ENCODE results near the gene MSI2.
A peak's percentile ranks its signal among the peaks of the same experiment; 100 is the strongest.

Gene MSI2

DNA sequence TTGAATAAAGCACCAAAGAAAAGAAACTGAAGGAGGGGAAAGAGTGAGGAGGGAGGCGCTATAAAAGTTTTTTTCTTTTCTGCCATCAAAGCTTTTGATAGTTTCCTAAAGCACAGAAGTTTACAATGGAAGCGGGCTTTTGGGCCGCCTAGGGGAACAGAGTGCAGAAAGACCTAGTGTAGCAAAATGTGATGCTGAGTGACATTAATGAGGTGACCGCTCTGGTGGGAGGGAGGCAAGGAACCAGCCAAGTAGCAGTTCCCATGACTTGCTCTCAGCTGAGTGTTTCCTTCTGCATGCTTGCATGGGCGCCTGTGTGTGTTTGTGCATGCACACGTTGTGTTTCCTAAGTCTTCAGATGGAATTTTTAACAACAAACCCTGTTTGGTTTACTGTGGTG, 15.5 kb downstream of the MSI2 start:
- no peak for DNase-seq

DNA sequence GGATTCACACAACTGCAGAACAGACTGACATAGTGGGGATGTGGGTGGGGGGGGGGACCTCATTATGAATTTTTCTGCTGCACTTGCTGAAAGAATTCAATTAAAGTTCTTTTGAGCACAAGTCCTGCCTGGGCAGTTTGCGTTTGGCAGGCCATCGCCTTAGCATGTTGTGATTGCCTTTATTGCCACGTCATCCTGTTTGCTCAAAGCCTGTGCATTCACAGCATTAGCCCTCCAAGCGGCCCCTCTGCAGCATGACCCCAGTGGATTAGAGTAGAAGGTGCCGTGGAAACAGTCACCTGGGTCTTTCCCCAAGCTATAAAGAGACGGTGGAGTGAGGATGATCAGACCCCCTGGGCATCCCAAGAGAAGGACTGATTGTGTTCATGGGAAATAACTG, 17.2 kb downstream of the MSI2 start:
- no peak for DNase-seq

DNA sequence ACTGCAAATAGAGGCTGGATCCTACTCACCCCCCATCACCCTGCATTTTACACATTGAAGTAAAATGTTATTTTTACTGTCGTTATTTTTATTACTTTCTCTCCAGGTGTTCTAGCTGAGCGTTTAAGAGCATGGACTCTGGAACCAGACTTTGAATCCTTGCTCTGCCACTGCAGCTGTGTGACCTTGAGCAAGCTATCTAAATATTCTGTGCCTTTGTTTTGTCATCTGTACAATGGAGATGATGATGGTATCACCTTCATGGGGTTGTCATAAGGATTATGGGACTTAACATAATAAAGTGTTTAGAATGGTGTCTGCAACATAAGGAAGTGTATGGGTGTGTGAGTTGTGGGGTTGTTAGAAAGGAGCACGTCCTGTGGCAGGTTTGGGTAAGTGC, 17.8 kb downstream of the MSI2 start:
- DNase-seq: no peak

DNA sequence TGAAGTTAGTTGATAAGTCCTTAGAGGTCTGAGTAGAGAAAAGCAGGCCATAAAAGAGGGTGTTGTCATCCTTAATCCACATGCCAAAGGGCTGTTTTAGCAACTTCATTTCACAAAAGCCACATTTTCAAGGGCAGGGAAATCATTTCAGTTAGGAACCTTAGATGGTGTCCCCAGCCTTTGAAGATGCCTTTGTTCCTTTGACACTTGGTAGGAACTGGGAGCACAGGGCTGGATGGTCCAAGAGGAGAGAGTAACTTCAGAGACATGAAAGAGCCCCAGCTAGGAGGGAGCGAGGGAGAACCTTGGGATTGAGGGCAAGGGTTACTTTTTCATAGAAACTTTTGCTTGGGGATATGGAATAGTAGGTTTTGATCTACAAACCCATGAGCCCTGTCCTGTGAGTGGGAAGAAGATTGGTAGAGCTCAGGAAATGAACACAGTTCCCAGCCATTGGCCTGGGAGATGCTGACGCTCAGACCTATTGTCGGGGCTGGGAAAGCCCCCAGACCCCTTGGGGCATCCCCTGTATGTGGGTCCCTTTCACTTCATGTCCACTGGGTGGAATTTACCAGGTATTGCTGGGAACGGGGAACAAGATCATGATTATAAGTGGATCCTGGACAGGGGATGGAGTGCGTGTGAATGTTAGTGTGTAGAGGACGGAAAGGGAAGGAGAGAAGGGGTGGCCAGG, 18.9 kb downstream of the MSI2 start:
- DNase-seq: no peak

DNA sequence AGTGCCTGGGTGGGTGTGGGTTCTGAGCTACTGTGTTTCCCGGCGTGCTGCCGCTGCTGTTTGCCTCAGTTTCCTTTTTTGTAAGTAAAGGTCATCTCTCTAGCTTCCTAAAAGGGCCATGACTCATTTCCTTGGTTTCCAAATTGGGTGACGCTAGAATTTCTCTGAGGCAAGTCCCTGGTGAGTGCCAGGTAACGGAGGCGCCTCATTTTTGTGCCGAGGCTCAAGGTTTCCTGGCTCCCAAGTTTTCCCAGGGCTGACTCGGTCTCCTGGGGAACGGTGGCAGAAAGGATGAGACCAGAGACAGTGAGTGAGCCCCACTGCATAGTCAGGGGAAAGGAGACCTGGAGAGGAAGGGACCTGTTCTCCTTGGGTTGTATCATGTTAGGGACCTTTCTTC, 20.3 kb downstream of the MSI2 start:
- DNase-seq: no peak

DNA sequence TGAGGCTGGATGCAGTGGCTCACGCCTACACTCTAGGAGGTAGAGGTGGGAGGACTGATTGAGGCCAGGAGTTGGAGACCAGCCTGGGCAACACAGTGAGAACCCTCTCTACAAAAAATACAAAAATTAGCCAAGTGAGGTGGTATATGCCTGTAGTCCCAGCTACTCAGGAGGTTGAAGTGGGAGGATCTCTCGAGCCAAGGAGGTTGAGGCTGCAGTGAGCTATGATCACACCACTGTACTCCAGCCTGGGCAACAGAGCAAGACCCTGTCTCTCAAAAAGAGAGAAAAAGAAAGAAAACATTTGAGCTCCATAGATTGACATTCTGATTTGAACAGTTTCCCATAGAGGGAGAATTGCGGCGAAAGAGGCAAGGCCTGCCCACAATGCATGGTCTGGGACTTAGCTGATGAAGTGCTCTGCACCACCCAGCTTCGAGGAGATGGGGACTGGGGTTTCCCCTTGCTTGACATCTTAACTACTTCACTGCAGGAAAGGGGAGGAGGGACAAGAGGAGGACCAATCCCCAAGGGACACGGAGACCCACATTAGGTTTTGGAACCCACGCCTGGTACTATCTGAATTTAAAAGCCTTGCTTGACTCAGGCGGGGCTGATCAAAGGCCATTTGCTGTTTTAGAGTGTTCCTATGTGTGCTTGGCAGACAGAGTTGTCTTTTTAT, 21.7 kb downstream of the MSI2 start:
- DNase-seq: no peak

DNA sequence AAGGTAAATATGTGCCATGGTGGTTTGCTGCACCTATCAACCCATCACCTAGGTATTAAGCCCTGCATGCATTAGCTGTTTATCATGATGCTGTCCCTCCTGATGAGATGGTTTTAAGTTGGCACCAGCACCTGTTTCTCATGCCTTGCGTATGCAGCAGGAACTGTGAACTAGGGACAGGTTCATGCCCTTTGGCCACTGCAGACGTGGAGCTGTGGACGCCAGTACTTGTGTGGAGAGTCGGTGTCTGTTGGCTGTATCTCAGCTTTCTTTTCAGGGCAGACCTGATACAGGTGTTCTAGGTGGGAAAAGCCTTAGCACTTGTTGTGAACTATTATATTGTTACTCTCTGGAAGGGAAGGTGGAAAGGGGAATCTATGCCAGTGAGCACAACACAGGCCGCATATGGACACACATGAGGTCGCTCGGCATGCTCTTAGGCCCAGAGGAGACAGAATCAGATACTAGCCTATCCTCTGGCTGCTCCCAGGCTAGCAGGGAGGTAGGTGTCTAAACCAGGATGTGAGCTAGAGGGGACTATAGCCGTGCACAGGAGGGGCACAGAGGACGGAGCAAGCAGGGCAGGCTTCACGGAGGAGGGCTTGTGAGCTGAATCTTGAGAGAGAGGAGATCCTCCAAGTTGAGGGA, 22.5 kb downstream of the MSI2 start:
- no peak for DNase-seq

DNA sequence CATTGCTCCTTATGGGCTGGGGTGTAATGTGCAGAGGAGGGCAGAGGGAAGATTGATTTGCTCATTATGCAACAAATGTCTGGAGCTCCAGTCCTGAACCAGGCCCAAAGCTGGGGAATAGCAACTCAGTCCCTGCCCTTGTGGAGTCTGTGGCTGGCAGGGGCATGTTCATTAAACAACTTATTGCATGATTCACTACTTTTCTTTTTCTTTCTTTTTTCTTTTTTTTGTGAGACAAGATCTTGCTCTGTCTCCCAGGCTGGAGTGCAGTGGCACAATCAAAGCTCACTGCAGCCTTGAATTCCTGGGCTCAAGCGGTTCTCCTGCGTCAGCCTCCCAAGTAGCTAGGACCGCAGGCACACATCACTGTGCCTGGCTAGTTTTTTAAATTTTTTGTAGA, 23.1 kb downstream of the MSI2 start:
- no peak for DNase-seq

DNA sequence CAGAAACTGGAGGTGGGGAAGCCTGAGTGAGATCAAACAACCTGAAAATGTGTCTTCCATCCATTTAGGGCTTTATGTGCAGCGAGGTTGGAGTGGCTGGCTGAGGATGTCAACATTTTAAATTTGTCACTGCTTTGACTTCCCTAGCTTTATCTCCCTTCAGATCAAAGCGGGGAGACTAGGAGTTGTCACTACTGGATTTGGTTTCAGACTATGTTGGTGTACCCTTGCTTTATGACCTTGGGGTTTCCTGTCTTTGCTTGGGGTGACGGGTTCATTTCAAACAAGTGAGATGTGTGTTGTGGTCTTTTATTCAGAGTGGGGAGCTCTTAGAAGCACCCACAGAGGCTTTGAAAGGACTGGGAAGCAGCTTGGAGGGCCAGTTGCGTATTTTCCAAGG, 25.6 kb downstream of the MSI2 start:
- DNase-seq: peak; percentile 27

DNA sequence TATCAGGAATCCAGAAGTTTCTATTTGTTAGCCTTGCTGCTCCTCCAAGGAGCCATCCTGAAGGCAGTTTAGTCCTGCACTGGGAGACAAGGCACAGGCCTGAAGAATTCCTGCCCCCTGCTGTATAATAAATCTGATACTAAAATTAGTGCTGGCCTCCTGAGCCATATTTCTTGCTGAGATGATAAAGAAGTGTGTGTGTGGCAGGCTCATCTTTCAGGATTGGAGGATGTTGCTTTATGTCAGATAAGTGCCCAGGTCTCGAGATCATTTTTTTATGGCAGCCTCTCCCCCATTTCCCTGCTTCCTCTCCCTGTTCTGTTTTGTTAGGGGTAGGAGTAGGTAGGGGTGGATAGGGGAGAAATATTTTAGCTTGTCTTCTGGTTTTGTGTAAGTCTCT, 26.0 kb downstream of the MSI2 start:
- no peak for DNase-seq

DNA sequence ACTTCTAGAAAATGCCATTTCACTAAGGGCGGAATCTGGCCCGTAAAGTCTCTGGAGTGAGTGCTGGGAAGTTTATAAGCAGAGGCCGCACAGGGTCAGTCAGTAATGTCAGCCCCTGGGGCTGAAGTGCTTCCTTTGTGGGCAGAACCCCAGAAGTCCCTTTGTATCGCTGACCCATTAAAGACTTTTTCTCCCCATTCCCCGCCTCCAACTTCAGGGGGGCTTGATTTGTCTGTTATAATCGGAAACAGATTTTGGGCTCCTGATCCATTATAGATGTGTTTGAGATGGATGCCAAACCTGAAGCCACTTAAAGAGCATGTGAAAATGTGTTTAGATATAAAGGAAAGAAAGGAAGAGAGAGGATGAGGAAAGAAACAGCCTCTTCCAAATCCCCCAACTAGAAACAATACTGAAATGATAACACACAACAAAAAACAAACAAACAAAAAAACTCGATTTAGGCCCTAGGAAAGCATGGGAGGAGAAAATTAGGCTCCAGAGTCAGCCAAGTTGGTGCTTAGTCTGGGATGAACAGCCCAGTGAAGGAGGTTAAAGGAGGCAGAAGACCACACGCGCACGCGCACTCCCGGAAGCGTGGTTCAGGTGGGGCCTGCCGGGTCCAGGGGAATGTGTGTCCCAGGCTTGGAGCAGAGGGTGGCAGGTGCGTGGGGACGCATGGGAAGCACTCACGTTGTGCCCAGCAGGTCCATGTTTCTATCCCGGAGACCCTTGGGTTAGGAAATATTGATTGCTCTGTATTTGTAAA, 27.1 kb downstream of the MSI2 start:
- no peak for DNase-seq

DNA sequence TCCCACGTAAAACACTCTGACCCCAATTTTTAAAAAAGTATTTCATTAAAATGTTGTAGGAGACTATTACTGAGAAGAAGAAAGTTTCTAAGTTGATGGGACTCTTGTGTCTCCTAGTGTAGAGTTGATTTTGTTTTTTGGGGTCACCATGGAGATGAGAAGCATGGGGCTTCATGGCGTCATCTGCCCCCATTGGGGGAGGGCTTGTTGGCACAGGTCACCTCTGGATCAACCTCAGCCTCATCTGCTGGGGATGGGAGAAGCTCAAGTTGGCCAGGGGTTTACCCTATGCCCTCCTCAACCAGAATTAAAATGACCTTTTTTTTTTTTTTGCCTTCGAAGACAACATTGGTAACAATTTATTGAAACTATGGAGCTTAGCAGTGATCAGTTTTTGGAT, 28.3 kb downstream of the MSI2 start:
- DNase-seq: peak; percentile 36

DNA sequence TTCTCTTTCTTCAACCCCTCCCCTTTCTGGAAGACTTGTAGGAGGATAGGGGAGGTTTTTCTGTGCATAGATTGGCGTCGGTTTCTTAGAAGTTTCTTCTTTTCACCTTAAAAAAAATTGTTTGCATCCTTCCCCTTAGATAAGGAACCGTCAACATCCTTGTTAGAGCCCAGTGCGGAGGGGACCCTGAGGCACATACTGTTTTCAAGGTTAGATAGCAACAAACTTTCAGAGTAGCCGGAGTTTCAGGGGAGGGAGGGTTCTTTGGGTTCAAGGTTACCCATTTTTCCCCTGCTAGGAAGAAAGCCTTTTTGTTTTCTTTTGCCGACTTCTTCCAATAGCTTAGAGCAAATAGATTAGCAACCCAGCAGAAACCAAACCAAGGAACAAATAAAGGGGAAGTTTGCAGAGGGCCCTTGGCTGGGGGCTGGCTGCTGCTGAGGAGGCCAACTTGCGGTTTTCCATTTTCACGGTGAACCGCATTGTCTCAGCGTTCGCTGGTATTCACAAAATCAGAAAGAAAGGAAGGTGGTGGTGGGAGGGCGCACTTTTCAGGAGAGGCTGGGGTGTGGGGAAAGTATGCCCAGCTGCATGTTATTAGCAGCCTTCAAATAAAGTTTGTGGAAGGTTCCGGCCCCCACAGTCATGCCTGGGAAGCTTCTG, 28.8 kb downstream of the MSI2 start:
- DNase-seq: peak; percentile 36

DNA sequence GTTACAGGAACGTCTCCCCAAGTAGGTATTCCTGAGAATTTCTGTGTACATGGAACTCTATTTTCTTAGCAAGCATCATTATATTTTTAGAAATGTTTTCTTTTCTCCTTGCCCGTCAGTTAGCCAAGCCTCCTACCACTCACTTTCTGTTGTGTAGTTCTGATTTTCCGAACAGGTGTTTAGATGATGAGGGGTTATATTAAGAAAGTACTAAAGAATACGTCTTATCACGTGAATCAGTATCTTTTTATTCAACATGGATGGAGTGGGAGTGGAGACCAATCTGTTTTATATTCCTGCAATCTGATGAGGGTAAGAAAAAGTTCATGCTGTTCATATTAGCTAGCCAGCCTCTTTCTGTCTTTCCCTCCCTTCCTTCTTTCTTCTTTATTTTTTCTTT, 29.4 kb downstream of the MSI2 start:
- no peak for DNase-seq

DNA sequence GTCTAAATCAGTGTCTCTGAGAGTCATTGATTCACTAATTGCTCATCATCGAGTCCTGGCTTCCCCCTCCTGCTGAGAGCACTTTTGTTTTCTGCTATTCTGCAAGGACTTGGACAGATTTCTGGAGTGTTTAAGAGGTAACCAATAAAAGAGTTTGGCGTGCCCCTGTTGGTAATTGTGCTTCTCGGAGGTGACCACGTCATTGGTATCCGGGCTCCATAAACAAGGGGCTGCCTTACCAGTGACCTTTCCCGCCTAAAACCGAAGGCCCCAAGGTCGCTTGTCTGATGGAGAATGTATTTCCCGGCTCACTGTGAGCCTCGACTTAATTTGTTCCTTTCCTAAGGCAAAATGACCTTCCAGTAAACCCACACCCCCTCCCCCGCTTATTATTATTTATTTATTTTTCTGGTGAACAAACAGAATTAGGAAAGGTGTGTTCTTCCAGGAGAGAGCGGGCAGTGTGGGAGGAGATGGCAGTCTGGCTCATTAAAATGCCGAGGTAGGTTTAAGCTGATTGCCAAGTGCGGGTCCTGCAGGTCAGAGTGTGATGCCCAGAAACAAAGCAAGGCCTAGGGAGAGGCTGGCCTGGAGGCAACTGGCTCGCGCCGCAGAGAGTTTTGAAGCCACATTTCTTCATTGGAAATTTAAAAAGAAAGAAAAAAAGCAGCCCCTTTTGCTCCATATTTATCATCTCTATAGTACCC, 30.2 kb downstream of the MSI2 start:
- no peak for DNase-seq

DNA sequence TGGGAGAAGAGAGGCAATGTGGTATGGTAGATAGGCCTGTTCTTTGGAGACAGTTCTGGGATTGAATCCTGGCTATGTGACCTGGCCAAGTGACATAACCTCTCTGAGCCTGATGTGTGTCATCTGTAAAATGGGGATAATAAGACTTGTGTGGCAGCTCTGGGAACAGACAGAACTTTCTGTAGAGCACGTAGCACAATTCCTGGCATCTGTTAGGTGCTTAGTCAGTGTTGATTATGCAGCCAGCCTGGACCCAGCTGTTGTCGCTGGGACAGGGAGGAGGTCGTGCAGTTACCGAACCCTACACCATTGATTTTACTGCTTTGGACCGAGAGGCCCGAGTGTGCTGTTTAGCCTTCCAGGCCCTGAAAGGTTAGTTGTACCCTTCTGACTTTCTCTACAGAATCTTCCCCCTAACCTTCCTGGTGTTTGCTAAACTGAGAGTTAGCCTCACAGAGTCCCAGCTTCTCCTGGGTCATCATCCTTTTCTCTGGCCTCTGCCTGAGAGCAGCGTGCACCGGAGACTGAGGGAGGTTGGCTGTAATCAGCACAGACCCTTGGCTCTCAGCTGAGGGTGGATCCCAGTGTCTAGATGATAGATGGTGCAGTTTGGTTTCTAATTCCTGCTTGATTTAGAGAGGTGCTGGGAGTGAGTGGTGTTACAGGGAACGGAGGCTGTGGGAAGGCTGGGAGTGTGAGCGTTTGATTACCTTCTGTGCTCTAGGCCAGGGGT, 31.9 kb downstream of the MSI2 start:
- DNase-seq: no peak

DNA sequence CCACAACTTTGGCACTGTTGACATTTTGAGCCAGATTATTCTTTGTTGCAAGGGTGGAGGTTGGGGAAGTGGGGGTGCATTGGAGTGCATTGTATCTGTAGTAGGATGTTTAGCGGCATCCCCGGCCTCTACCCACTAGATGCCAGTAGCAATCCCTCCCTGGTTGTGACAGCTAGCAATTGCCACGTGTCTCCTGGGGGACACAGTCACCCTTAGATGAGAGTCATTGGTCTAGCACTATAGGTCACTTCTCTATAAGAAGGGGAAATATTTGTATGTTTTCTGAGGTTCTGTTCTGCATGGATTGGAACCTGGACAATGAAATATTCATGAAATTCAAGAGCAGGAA, 32.4 kb downstream of the MSI2 start:
- no peak for DNase-seq

DNA sequence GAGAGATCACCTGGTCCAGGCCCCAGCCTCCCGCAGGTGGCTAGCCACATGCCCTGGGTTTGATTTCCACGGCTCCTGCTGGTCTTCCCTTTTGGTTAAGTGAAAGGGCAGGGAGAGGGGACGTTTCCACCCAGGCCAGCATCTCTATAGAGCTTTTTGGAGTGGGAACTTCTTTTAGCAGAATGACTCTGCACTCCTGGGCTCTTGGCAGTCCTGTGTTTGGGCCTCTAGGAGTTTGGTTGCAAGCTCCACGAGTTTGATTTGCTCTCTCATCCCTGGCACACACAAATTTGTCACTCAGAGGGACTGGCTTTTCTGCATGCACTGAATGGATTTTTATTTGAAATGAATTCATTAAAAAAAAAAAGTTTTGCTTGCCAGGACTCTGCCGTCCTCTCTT, 32.8 kb downstream of the MSI2 start:
- no peak for DNase-seq

DNA sequence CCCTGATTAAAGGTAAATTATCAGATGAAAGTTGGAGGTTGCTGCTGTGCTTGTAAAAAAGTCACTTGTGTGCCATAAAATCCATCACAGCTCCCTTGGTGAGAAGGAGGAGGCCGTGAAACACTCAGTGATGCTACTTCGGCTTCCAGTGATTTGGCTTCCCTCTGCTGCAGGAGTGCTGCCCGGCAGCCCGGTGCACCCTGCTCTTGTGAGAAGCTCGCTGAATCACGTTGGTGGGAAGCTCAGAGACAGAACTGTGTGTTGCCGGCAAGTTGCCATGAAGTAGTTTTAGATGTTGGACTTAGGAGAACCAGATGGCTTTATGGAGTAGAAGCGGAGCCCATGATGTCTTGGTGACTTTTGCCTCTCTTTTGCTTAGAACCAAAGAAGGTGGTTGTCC, 33.3 kb downstream of the MSI2 start:
- DNase-seq: no peak

DNA sequence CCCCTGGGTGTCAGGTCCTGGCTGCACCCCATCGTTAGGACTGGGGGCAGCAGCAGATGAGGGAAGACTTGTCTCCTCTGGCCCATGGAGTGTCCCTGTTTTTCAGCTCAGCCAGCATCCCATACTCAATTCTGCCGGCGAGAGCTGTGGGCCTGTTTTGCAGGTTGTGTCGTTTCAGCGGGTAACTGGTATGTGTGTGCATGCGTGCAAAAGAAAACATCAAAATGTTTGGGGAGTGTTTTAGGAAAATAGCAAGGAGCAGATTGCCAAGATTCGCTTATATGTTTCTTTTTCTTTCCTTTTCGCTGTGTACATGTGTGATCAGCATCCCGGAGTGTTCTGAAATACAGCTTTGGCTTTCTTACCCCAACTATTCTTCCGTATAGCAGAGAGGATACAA, 34.7 kb downstream of the MSI2 start:
- no peak for DNase-seq

DNA sequence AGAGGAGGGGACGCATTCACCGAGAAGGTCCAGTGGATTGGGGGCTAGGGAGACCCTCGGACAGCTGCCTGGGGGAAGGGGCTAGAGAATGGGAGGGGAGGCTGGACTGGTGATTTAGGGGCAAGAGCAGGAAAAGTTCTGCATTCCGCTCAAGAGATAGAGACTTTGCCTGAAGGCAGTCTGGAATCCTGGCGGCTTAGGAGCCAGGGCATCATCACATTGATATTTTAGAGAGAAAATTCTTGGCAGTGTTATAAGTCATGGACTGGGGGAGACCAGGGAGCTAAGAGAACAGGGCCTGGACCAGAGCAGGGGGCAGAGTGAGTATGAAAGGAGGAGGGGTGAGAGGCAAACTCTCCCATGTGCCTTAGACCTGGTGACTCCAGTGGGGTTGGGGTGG, 35.8 kb downstream of the MSI2 start:
- no peak for DNase-seq

DNA sequence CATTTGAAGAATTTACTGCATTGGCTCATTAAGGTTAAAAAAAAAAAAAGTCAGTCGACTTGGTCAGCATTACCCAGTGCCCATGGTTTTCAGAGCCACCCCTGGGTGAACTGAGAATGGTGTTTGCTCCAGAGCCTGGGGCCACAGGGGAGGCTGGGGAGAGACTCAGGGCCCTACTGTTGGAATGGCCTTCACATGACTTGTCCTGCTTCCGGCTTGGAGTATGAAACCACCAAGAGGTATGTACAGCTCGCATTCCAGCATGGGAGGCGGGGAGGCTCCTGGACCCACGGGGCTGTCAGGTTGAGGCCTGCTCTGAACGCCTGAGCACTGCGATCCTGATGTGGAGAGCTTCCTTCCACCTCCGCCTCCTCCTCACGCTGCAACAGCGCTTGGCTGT, 36.8 kb downstream of the MSI2 start:
- no peak for DNase-seq

All from CD4-positive, alpha-beta T cell treated with Interleukin-21 for 1 hour (primary cell).